K562 (cell line): ENCODE results near the gene NAGS. TPM values are rescaled to one million over a fixed set of nuclear protein-coding genes. Genes with fewer than 3 reads are reported as not detected.
A peak's percentile ranks its signal among the peaks of the same experiment; 100 is the strongest.

ENCODE experiments used
- CREM ChIP-seq: IDR thresholded peaks from 2 replicates; pipeline ENCODE4 v1.6.1; 2014; ENCODE audit warnings: antibody characterized with exemption, low read depth
- MAZ ChIP-seq, 2 experiments: fragments of 450-650 bp in 1 of 2; sonication (generic) in 1 of 2; formaldehyde crosslinking; IDR thresholded peaks in 1 of 2; conservative IDR thresholded peaks in 1 of 2; 2 replicates each; pipeline versions ENCODE4 v1.4.0 to v1.5.0; 2020; ENCODE audit warnings: mild to moderate bottlenecking in 1 of 2, missing genetic modification reagents in 1 of 2
- ZNF589 ChIP-seq: fragments of 200-800 bp; sonication (Bioruptor generic); IDR thresholded peaks from 2 replicates; pipeline ENCODE4 v1.6.1; 2016; ENCODE audit warnings: low read depth, missing genetic modification characterization, missing compliant biosample characterization
- polyA plus RNA-seq, 8 experiments: library from polyadenylated mRNA; depleted of rRNA in 4 of 8; stranded (reverse) in 5 of 8; unstranded in 3 of 8; fragments of >200 nt; fragmentation: Nextera tagmentation in 2 of 8; fragmentation: Illumina TruSeq in 1 of 8; extraction: Ambion mirVana in 2 of 8; extraction: Trizol in 1 of 8; gene quantifications; 2 replicates each; pipeline versions ENCODE4 v1.2.1 to v1.2.3, GENCODE V29; 2011 to 2014; ENCODE audit warnings: inconsistent platforms in 1 of 8, missing spikeins in 1 of 8
- total RNA-seq, 7 experiments: library from RNA; depleted of rRNA in 6 of 7; stranded (reverse); fragments of >200 nt in 6 of 7; fragmentation: Illumina TruSeq in 2 of 7; extraction: Trizol in 2 of 7; gene quantifications; 2 replicates each; pipeline versions ENCODE4 v1.2.1 to v1.2.3, GENCODE V29; 2011 to 2021; ENCODE audit warnings: low replicate concordance in 1 of 7
- TF ChIP-seq, protein P1 (sequence below), 2 experiments: fragments of 450-650 bp; formaldehyde crosslinking in 1 of 2; IDR thresholded peaks; 2 replicates each; pipeline versions ENCODE4 v1.4.0 to v1.6.1; 2014 to 2020; ENCODE audit warnings: mild to moderate bottlenecking in 2 of 2, borderline replicate concordance in 1 of 2, low read depth in 1 of 2
- TF ChIP-seq, protein P2 (sequence below): fragments of 450-650 bp; IDR thresholded peaks from 2 replicates; pipeline ENCODE4 v1.6.1; 2016; ENCODE audit warnings: mild to moderate bottlenecking, moderate library complexity

The NAGS gene
- total and polyA plus RNA-seq, 9 of the 15 experiments (the other 6 are each of a cell fraction or from before 2014, with no cell fraction given) = not detected

DNA sequence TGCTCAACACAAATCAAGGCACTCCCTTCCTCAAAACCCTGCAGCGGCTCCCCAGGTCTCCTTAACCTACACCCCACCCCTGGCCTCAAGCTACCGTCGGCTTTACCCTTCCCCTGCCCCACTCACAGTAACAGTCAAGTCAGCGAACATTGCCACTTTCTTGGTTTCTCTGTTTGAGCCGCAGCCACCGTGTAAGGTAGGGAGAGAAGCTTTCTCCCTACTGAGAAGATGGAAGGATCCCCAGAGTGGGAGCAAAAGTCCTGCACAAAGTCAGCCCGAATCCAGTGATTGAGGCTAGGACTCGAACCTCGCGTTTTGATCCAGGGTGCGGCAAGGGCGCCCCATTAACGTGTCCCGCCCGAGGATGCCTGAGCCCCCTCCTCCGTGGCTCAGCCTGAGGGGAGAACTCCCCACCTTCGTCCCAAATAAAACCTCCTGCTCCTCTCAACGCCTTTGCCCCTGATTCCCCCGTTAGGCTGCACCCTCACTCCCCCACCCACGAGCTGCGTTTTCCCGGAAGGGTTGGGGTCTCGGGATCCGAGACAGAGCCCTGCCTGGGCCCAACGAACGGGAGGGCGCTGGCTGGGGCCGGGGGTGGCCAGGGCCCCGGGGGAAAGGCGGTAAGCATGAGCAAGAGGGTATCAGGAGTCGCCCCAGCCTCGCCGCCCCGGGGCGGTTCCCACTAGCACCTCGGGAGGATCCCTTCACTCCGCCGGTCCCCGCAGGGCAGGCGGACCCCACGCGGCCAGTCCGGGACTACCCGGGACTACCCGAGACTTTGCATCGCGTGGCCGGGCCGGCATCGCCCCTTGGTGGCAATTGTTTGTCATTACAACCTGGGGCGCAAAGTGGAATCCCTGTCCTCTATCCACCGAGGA is 9.9 kb upstream of the NAGS start (continued):
- TF ChIP-seq CREM (peak; percentile 57), ZNF589 (CRISPR knock-in tag) (no peak), MAZ (CRISPR knock-in tag; conservative IDR thresholded peaks at IDR 0.05 in 1 of 2, IDR thresholded peaks at IDR 0.05 in 1 of 2) (peak in 1 of 2 experiments; percentile 48; a peak in 2 of 4 replicates)
- TF ChIP-seq, protein P1, sequence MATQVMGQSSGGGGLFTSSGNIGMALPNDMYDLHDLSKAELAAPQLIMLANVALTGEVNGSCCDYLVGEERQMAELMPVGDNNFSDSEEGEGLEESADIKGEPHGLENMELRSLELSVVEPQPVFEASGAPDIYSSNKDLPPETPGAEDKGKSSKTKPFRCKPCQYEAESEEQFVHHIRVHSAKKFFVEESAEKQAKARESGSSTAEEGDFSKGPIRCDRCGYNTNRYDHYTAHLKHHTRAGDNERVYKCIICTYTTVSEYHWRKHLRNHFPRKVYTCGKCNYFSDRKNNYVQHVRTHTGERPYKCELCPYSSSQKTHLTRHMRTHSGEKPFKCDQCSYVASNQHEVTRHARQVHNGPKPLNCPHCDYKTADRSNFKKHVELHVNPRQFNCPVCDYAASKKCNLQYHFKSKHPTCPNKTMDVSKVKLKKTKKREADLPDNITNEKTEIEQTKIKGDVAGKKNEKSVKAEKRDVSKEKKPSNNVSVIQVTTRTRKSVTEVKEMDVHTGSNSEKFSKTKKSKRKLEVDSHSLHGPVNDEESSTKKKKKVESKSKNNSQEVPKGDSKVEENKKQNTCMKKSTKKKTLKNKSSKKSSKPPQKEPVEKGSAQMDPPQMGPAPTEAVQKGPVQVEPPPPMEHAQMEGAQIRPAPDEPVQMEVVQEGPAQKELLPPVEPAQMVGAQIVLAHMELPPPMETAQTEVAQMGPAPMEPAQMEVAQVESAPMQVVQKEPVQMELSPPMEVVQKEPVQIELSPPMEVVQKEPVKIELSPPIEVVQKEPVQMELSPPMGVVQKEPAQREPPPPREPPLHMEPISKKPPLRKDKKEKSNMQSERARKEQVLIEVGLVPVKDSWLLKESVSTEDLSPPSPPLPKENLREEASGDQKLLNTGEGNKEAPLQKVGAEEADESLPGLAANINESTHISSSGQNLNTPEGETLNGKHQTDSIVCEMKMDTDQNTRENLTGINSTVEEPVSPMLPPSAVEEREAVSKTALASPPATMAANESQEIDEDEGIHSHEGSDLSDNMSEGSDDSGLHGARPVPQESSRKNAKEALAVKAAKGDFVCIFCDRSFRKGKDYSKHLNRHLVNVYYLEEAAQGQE (IDR thresholded peaks at IDR 0.05; ENCODE audit: borderline replicate concordance) = peak; percentile 89
- TF ChIP-seq, protein P1 (CRISPR knock-in tag; IDR thresholded peaks at IDR 0.05; ENCODE audit: low read depth) = no peak
- TF ChIP-seq, protein P2, sequence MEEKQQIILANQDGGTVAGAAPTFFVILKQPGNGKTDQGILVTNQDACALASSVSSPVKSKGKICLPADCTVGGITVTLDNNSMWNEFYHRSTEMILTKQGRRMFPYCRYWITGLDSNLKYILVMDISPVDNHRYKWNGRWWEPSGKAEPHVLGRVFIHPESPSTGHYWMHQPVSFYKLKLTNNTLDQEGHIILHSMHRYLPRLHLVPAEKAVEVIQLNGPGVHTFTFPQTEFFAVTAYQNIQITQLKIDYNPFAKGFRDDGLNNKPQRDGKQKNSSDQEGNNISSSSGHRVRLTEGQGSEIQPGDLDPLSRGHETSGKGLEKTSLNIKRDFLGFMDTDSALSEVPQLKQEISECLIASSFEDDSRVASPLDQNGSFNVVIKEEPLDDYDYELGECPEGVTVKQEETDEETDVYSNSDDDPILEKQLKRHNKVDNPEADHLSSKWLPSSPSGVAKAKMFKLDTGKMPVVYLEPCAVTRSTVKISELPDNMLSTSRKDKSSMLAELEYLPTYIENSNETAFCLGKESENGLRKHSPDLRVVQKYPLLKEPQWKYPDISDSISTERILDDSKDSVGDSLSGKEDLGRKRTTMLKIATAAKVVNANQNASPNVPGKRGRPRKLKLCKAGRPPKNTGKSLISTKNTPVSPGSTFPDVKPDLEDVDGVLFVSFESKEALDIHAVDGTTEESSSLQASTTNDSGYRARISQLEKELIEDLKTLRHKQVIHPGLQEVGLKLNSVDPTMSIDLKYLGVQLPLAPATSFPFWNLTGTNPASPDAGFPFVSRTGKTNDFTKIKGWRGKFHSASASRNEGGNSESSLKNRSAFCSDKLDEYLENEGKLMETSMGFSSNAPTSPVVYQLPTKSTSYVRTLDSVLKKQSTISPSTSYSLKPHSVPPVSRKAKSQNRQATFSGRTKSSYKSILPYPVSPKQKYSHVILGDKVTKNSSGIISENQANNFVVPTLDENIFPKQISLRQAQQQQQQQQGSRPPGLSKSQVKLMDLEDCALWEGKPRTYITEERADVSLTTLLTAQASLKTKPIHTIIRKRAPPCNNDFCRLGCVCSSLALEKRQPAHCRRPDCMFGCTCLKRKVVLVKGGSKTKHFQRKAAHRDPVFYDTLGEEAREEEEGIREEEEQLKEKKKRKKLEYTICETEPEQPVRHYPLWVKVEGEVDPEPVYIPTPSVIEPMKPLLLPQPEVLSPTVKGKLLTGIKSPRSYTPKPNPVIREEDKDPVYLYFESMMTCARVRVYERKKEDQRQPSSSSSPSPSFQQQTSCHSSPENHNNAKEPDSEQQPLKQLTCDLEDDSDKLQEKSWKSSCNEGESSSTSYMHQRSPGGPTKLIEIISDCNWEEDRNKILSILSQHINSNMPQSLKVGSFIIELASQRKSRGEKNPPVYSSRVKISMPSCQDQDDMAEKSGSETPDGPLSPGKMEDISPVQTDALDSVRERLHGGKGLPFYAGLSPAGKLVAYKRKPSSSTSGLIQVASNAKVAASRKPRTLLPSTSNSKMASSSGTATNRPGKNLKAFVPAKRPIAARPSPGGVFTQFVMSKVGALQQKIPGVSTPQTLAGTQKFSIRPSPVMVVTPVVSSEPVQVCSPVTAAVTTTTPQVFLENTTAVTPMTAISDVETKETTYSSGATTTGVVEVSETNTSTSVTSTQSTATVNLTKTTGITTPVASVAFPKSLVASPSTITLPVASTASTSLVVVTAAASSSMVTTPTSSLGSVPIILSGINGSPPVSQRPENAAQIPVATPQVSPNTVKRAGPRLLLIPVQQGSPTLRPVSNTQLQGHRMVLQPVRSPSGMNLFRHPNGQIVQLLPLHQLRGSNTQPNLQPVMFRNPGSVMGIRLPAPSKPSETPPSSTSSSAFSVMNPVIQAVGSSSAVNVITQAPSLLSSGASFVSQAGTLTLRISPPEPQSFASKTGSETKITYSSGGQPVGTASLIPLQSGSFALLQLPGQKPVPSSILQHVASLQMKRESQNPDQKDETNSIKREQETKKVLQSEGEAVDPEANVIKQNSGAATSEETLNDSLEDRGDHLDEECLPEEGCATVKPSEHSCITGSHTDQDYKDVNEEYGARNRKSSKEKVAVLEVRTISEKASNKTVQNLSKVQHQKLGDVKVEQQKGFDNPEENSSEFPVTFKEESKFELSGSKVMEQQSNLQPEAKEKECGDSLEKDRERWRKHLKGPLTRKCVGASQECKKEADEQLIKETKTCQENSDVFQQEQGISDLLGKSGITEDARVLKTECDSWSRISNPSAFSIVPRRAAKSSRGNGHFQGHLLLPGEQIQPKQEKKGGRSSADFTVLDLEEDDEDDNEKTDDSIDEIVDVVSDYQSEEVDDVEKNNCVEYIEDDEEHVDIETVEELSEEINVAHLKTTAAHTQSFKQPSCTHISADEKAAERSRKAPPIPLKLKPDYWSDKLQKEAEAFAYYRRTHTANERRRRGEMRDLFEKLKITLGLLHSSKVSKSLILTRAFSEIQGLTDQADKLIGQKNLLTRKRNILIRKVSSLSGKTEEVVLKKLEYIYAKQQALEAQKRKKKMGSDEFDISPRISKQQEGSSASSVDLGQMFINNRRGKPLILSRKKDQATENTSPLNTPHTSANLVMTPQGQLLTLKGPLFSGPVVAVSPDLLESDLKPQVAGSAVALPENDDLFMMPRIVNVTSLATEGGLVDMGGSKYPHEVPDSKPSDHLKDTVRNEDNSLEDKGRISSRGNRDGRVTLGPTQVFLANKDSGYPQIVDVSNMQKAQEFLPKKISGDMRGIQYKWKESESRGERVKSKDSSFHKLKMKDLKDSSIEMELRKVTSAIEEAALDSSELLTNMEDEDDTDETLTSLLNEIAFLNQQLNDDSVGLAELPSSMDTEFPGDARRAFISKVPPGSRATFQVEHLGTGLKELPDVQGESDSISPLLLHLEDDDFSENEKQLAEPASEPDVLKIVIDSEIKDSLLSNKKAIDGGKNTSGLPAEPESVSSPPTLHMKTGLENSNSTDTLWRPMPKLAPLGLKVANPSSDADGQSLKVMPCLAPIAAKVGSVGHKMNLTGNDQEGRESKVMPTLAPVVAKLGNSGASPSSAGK = peak; percentile 13; the same call in 1 of the 2 replicates
